Measurements from ENCODE around the gene HORMAD1. TPM values are rescaled to one million over a fixed set of nuclear protein-coding genes. Genes with fewer than 3 reads are reported as not detected.

The HORMAD1 gene
- total RNA-seq (2016; rRNA removed; fragmentation: Illumina TruSeq; extraction: Trizol) (not detected in 2 replicates), polyA plus RNA-seq (2011; rRNA removed) (not detected in 2 replicates), polyA minus RNA-seq (2011; rRNA and poly(A)+ RNA removed; ENCODE audit: low replicate concordance) (1.1 TPM in 1 of 2 replicates, not detected in the other), Bru-seq, nascent RNA (percentile 15 among the genes with signal in this experiment), BruChase-seq, experiment 1, labeled RNA remaining after a 6-hour chase (percentile 15 among the genes with signal in this experiment), BruChase-seq, experiment 2, labeled RNA remaining after a 2-hour chase (percentile 14 among the genes with signal in this experiment)
- total RNA-seq (2016; cell fraction: cytosol; rRNA removed; fragmentation: Illumina TruSeq; extraction: Trizol; ENCODE audit: low read depth): not detected in 2 replicates
- not detected in 2 replicates for total RNA-seq (2016; cell fraction: insoluble cytoplasmic fraction; rRNA removed; fragmentation: Illumina TruSeq; extraction: Trizol)
- not detected in 2 replicates for total RNA-seq (2016; cell fraction: membrane; rRNA removed; fragmentation: Illumina TruSeq; extraction: Trizol)
- total RNA-seq (2016; cell fraction: nucleus; rRNA removed; fragmentation: Illumina TruSeq; extraction: Trizol): not detected in 2 replicates
- polyA plus RNA-seq (2011; cell fraction: cytosol; rRNA removed): not detected in 2 replicates
- not detected in 2 replicates for polyA plus RNA-seq (2011; cell fraction: nucleus; rRNA removed)
- polyA plus RNA-seq (2012): not detected in 2 replicates
- polyA plus RNA-seq (2016; cell fraction: cytosol; fragmentation: Illumina TruSeq; extraction: Trizol; ENCODE audit: low read depth): not detected in 2 replicates
- polyA plus RNA-seq (2016; cell fraction: insoluble cytoplasmic fraction; fragmentation: Illumina TruSeq; extraction: Trizol; ENCODE audit: low read depth): not detected in 2 replicates
- polyA plus RNA-seq (2016; cell fraction: membrane; fragmentation: Illumina TruSeq; extraction: Trizol; ENCODE audit: low read depth): not detected in 2 replicates
- not detected in 2 replicates for polyA plus RNA-seq (2016; cell fraction: nucleus; fragmentation: Illumina TruSeq; extraction: Trizol; ENCODE audit: insufficient read depth, low read depth)
- not detected in 2 replicates for polyA minus RNA-seq (2011; cell fraction: cytosol; rRNA and poly(A)+ RNA removed)
- not detected in 2 replicates for polyA minus RNA-seq (2011; cell fraction: nucleus; rRNA and poly(A)+ RNA removed)
- long read RNA-seq, experiment 1: 0 reads
- long read RNA-seq, experiment 2: 0 reads

- no peak within 1 kb of the TSS for H2AFZ ChIP-seq (ENCODE audit: low read length)
- FAIRE-seq (no peak), DNase-seq (ENCODE audit: low spot score) (no peak), ATAC-seq (no peak)
- no peaks in the 10 kb centered on the region for H3K36me3 ChIP-seq (replicated peaks in 1 of 2; ENCODE audit: control insufficient read depth in 1 of 2, insufficient read depth in 2 of 2, low read length in 2 of 2)
- no peak for TF ChIP-seq ZFP36L1 (CRISPR knock-in tag; IDR thresholded peaks at IDR 0.05)
- TF ChIP-seq FOXP1 (IDR thresholded peaks at IDR 0.05): no peak
- TF ChIP-seq FOXP1 (CRISPR knock-in tag; IDR thresholded peaks at IDR 0.05): no peak
- TF ChIP-seq KDM3A (CRISPR knock-in tag; IDR thresholded peaks at IDR 0.05; ENCODE audit: low read depth): no peak
- no peak for TF ChIP-seq CHCHD3 (CRISPR knock-in tag; IDR thresholded peaks at IDR 0.05)
- TF ChIP-seq ISL2 (CRISPR knock-in tag; IDR thresholded peaks at IDR 0.05): no peak
- no peak for TF ChIP-seq ETV6 (CRISPR knock-in tag; conservative IDR thresholded peaks at IDR 0.05)
- TF ChIP-seq TBX2 (CRISPR knock-in tag; IDR thresholded peaks at IDR 0.05; ENCODE audit: borderline replicate concordance): no peak
- TF ChIP-seq DPF2 (CRISPR knock-in tag; IDR thresholded peaks at IDR 0.05; ENCODE audit: borderline replicate concordance, low read depth): no peak
- no peak for TF ChIP-seq MAFF (IDR thresholded peaks at IDR 0.05; ENCODE audit: low read depth, low read length)
- no peak for TF ChIP-seq ZNF335 (CRISPR knock-in tag; IDR thresholded peaks at IDR 0.05)
- no peak for TF ChIP-seq ZNF597 (CRISPR knock-in tag; IDR thresholded peaks at IDR 0.05)
- TF ChIP-seq NFYB (CRISPR knock-in tag; IDR thresholded peaks at IDR 0.05): no peak
- TF ChIP-seq PHF8 (CRISPR knock-in tag; IDR thresholded peaks at IDR 0.05): no peak
- no peak for TF ChIP-seq ZNF451 (CRISPR knock-in tag; IDR thresholded peaks at IDR 0.05)
- no peak for TF ChIP-seq MAFG (CRISPR knock-in tag; IDR thresholded peaks at IDR 0.05)
- intact Hi-C loops (cut with micrococcal nuclease; ENCODE audit: unreplicated experiment): no loop called here
- H4K20me1 ChIP-seq (ENCODE audit: insufficient read depth, low read length): no peaks in the 10 kb centered on the region
- ChIA-PET CTCF (ENCODE audit: low intra/inter-chr PET ratio, low total read pairs) (no interaction called here), POLR2A (no interaction called here)
- H3K4me1 ChIP-seq (ENCODE audit: insufficient read depth, low read length): no peaks in the 10 kb centered on the region
- no peaks in the 10 kb centered on the region for H3K9me3 ChIP-seq (ENCODE audit: low read length)
- no peaks in the 10 kb centered on the region for H3K79me2 ChIP-seq (ENCODE audit: insufficient read depth, low read length)
- no peak within 1 kb of the TSS for H3K27ac ChIP-seq (ENCODE audit: extremely low read length, insufficient read depth, low read length)
- no peak within 1 kb of the TSS for H3K4me3 ChIP-seq (replicated peaks in 1 of 3; ENCODE audit: insufficient read depth in 1 of 3, low read depth in 2 of 3, low read length in 3 of 3)
- no peaks in the 10 kb centered on the region; a peak in 2 of 5 replicates for H3K27me3 ChIP-seq (ENCODE audit: control insufficient read depth in 1 of 2, insufficient read depth in 2 of 2, low read length in 2 of 2)
- H3K4me2 ChIP-seq (ENCODE audit: low read depth, low read length): no peak within 1 kb of the TSS
- BruUV-seq (replicated peaks): no TSS peak
- no peak within 1 kb of the TSS for H3K9ac ChIP-seq (ENCODE audit: insufficient read depth, low read depth, low read length)
- in situ Hi-C loops (cut with HindIII; ENCODE audit: extremely low pct_ligation_motif_present, low pct_unique_long_range_greater_than_20kb): no loop called here
- WGBS (ENCODE audit: low lambda C conversion rate): 86% methylated on average over 24 of the region's 24 CpGs
Observed at GRCh38 chr1:150720703-150721102, at the start of gene HORMAD1. Gene HORMAD1 (minus strand): TSS chr1:150720895. CDS start chr1:150719505, 1,390 bp downstream.

All from HepG2 (cell line).